GM19193 (cell line): Measurements from ENCODE around the gene TMEM100.

ENCODE experiments used
- POLR2A ChIP-seq: IDR thresholded peaks from 4 replicates; pipeline ENCODE4 v1.6.1; 2011; ENCODE audit not compliant: insufficient read depth, insufficient read length; ENCODE audit errors: extremely low read depth

The TMEM100 gene, protein sequence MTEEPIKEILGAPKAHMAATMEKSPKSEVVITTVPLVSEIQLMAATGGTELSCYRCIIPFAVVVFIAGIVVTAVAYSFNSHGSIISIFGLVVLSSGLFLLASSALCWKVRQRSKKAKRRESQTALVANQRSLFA

DNA sequence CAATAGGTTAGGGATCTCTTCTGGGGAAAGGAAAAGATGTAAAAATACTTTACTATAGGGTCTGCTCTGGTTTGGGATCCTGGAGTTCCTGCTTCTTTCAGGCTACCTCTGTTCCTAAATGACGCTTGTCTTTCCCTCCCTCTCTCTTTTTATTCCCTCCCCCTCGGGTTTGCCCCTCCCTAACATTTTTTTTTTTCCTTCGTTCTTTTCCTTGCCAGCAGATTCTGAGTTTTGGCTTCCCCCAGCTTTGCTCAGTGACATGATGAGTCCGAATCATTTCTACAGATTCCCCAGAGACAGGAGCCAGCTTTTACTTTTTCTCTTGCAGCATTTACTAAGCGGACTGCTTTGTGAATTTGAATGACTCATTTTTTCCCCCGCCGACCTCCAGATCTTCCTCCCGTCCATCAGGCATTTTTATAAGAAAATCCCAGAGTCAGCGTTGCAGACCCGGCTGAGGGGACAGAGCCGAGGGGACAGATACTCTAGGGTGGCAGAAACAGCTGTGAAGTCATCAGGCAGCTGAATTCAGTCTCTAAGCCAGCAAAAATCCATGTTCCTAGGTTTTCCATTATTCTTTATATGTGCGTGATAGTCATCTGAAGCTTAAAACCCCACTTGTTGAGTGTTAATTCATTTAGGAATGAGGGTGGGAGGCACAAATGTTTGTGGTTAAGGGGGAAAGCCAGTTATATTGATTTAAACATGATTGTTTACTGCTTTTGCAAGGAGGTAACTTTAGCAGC, at the start of gene TMEM100:
TSS of gene TMEM100 (minus strand) at position 123 of the 746 bp plus-strand sequence. CDS start 1,794 bp downstream, outside the sequence.
- TF ChIP-seq POLR2A, result no peak

DNA sequence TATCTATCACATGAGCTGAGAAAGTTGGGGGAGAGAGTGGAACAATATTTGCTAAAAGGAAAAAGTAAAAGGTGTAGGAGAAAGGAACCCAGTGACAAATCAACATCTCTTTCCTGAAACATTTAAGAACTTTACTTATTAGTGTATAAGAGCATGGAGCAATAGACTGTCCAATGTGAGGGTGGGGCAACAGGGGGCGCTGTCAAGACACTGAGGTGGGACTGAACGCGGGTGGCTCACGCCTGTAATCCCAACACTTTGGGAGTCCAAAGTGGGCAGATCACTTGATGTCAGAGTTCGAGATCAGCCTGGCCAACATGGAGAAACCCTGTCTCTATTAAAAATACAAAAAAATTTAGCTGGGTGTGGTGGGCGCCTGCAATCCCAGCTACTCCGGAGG, 49.4 kb upstream of the TMEM100 start:
- no peak for TF ChIP-seq POLR2A

DNA sequence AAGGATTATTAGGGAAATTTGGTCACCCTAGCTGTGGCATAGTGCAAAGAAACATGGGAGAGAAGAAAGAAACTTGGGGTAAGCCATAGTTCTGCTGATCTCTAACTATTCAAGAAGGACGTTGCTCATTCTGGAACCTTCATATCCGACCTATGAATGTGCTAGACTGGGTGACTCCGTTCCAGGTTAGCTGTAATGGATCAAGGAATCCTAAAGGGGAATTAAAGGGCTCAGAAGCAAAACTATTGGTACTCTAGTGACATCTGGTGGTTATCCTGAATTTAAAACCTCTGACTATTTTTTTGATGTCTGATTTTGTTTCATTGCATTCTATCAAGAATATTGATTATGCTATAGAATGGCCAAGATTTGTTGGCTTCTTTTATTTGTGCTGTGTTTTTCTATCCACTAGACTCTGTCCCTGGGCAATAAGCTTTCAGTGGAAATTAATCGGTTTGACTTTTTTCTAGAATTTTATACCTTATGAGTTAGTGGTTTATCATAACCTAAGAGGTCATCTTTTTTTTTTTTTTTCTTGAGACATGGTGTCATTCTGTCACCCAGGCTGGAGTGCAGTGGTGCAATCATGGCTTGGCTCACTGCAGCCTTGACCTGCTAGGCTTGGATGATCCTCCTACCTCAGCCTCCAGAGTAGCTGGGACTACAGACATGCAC, 47.7 kb upstream of the TMEM100 start:
- no peak for TF ChIP-seq POLR2A

DNA sequence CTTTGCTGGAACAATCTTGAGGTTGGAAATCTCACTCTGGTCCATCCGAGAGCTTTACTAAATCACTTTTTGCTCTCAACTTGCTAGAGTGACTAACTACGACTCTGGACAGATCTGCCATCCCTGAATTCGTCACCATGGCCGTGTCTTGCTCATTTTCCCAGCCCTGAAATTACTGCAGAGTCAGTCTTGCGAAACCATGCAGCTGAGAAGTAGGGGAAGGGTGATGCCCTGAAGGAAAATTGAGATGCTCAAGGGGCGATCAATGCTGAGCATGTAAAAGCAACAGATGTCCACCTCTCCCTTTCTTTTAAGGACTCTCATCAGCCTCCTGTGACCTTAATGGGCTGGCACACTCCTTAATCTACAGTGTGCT, 46.9 kb upstream of the TMEM100 start:
- TF ChIP-seq POLR2A, result no peak

DNA sequence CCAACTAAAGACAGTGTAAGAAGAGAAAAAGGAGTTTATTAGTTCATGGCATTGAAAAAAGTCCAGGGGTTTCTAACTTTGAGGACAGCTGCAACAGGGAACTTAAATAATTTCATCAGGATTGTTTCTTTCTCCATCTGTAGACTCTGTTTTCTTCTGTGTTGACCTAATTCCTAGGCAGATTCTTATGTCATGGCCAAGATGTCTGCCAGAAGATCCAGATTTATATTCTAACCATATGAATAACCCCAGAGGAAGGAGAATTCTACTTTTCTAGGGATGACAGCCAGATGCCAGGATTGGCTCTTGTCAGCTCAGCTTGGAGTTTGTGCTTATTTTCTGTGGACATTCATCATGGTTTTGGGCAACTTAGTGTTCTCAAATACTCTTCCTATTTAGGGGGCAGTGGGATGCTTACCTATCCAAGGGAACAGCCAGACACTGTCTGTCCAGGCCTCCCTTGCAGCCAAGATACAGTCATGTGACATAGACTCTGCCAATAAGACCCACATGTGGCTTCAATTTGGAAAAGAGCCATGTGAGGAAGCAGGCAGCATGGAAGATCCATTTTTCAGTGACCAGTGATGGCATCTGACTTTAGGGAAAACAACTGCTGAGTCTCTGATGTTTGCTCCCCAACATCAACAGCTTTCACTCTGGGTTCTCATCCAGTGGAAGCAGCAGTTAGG, 46.4 kb upstream of the TMEM100 start:
- TF ChIP-seq POLR2A, result no peak

DNA sequence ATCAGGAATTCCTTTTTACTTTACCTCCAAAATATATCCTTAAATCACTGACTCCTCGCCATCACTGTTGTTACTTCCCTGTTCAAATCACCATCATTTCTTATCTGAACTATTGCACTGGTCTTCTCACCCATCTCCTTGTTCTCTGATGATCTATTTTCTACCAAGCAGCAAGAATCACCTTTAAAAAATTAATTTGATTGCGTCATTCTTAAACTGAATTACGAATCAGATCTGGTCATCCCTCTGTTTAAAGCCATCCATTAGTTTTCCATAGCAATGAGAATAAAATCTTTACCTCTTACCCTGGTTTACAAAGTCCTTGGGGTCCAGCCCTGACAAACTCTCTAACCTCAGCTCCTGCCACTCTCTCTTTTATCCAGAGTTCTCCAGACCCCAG, 42.8 kb upstream of the TMEM100 start:
- no peak for TF ChIP-seq POLR2A

DNA sequence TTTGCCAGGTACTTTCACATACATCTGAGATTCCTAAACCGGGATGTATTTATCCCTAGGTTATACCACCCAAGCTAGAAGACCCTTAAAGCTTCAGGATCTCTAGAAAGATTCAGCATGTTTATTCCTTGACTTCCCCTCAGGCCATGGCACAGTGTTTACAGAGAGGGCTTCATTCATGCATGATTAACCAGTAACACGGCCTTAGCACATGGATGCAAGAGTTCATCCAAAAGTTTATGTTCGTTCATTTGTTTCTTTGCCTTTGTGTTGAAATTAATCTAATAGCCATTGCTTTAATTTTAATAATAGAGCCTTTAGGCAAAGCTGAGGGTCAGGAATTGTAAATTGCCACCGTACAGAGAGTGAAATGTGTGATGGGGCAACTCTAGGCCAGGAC, 41.9 kb upstream of the TMEM100 start:
- no peak for TF ChIP-seq POLR2A

DNA sequence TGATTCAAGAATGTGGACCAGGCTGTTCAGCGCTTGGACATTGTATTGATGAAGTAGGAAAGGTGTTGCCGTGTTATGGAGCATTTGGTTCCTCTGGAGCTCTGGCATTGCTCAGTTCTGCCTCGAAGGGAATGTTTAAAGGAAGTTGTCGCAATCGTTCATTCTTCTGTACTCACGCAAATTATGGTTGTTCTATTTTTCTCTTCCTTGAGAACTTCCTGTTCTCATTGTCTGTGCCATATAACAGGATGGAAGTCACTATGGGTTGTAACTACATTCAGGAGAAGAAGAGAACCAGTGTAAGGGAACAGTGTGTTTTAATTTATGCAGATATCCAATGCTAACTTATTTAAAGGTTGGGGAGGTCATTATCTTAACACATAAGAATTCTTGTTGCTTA, 41.2 kb upstream of the TMEM100 start:
- TF ChIP-seq POLR2A, result no peak

DNA sequence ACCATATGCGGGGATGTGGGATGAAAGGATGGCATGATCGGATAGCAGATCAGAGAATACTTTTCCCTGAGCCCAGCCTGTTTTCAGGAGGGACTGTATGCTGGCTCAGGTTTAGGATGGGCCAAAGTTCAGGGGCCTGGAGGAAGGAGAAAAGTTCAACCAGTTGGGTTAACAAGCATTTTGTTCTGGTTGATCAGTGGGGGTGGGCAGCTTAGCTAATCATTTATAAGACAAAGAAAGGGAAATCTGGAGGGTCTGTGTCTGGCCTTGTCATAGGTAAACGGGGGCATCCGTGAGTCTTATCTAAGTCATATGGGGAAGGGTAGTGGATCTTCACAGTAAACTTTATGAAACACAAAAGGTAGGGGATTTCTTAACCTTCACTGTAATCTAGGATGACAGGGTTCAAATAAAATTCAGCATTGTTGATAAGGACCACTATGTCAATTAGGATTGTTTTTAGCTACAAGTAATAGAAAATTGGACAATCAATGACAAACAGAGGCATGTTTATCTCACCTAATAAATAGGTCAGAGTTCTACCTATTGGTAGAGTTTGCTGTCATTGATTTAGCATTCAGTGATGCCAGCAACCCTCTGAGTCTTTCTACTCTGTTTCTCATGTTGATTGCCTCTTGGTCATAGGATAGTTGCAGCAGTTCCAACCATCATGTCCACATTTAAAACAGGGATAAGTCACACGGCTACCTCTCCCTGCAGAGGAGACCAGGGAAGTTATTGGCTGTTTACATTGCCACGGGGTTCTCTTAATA, 39.6 kb upstream of the TMEM100 start:
- no peak for TF ChIP-seq POLR2A

DNA sequence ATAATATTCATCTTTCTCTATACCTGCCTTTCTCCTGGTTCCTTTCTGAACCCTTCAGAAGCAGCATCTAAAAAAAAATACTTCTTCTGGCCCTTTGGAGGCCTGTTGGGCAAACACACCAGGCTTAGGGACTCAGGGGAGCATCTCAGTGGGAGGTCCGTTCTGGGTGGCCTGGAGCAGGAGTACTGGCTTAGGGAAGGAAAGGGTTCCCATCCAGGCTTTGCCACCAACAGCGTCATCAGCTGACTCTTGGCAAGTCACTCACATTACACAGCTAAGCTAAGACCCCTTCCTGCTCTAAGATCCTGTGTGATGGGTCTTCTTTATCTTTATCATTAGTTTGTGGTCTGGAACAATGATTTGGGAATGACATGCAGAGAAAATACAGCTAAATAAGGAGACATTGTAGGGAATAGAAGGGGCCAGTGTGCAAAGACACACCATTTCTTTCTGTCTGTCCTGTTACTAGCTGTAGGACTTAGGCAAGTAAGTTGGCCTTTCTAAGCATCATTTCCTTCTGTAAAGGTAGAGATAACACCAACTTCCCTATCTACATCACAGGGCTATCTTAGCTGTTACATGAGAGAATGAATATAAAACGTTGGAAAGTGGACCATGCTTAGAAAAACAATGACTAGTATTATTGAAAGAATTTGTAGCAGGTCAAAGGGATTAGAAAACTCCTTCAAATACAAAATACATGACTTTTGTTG, 38.1 kb upstream of the TMEM100 start:
- TF ChIP-seq POLR2A, result no peak

DNA sequence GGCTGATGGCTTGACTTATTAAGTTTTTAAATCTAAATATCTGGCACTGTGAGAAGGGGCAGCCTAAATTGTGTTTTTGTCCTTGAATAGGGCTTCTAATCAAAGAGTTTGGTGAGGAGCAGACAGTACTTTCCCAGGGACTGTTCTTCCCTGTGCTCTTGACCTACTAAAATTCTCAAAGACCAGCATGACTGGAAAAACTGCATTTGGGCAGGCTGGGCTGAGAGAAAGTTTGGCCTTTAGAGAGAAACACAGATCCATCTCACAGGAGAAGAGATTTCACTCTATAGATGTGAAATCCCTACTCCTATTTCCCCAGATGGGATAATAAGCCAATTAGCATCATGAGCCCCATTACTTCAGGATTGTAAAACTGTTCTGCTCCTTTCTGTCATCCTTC, 35.5 kb upstream of the TMEM100 start:
- TF ChIP-seq POLR2A, result no peak

DNA sequence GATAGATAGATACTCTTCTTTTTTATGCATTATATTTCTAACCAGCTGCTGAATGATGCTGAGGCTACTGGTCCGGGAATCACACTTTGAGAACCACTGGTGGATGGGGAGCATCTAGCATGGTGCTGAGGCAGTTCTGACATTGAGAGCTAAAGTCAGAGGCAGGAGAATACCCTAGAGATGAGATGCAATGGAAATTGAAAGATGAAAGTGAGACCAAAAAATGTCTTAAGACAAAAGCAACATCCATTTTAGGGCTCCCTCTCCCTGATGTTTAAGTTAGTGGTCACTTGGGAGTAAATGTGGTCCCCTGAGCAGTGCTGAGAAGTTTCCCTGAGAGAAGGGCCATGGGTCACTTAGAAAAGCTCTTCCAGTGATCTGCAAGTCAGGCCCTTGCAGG, 35.0 kb upstream of the TMEM100 start:
- TF ChIP-seq POLR2A, result no peak

DNA sequence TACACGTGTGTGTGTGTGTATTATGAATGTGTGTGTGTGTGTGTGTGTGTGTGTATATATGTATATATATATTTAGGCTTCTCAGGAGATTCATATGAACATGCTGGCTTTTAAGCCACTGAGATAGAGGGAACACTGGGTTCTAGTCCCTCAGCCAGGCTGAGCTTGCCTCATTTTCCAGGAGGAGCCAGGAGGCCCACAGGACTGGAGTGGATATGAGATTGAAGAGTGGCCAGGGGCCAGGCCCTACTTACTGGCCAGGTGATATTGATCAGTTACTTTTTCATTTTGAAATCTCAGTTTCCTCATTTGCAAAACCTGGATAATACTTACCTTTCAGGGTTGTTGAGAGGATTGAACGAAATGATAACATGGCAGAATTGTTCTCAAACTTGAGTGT, 34.0 kb upstream of the TMEM100 start:
- TF ChIP-seq POLR2A, result no peak

DNA sequence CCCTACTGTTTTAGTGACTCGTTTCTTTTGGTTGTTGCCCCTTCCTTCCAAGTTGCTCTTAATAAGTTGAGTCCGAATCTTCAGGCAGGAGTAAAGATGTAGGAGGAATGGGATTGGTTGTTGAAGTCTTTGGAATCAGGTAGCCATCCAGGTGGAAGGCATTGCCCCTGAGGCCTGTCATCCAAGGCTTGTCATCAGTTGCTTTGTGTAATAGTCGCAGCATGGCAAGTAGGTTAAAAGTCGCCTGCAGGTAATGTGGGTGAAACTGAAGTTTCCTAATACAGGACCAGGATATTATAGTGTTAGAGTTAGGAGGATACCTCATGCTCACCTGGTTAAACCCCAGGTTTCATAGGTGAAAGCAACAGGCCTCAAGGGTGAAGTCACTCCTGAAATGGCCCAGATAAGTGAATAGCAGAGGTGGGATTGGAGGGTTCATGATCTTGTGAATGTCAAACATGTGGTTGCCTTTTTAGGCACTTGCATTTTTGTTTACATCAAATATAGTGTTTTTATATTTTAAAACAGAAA, 29.1 kb upstream of the TMEM100 start:
- TF ChIP-seq POLR2A, result no peak
